ENCODE measurements around the gene DDIT3.
A peak's percentile ranks its signal among the peaks of the same experiment; 100 is the strongest.
"Not testable (repeated sequence)": the region's sequence is repeated elsewhere in the genome, so short reads cannot be mapped to it uniquely, and the experiment has no call there.

DDIT3 gene

GRCh38 chr12:57513266-57513665 is 7.0 kb downstream of the DDIT3 start:
- no peak for DNase-seq (ENCODE audit: low read depth in 2 of 2)

- DNase-seq (ENCODE audit: low read depth in 2 of 2): no peak
These were observed 7.6 kb downstream of the DDIT3 start for GRCh38 chr12:57512665-57513064.

GRCh38 chr12:57511588-57512325 is 8.6 kb downstream of the DDIT3 start:
- no peak for DNase-seq (ENCODE audit: low read depth in 2 of 2)

GRCh38 chr12:57511161-57511560 is 9.2 kb downstream of the DDIT3 start:
- DNase-seq (ENCODE audit: low read depth in 2 of 2): no peak

GRCh38 chr12:57507796-57508195 is 12.5 kb downstream of the DDIT3 start:
- DNase-seq (ENCODE audit: low read depth in 2 of 2): not testable (repeated sequence)

- DNase-seq (ENCODE audit: low read depth in 2 of 2): not testable (repeated sequence)
These were observed 13.8 kb downstream of the DDIT3 start for GRCh38 chr12:57506541-57506940.

- not testable (repeated sequence) for DNase-seq (ENCODE audit: low read depth in 2 of 2)
These were observed 17.9 kb downstream of the DDIT3 start for GRCh38 chr12:57502311-57502969.

- no peak for DNase-seq (ENCODE audit: low read depth in 2 of 2)
These were observed 20.1 kb downstream of the DDIT3 start for GRCh38 chr12:57500213-57500612.

GRCh38 chr12:57498571-57498970 is 21.7 kb downstream of the DDIT3 start:
- no peak for DNase-seq (ENCODE audit: low read depth in 2 of 2)

- no peak for DNase-seq (ENCODE audit: low read depth in 2 of 2)
These were observed 22.2 kb downstream of the DDIT3 start for GRCh38 chr12:57498132-57498502.

GRCh38 chr12:57497223-57498131 is 22.8 kb downstream of the DDIT3 start:
- no peak for DNase-seq (ENCODE audit: low read depth in 2 of 2)

- no peak for DNase-seq (ENCODE audit: low read depth in 2 of 2)
These were observed 23.5 kb downstream of the DDIT3 start for GRCh38 chr12:57496822-57497221.

- not testable (repeated sequence) for DNase-seq (ENCODE audit: low read depth in 2 of 2)
These were observed 25.1 kb downstream of the DDIT3 start for GRCh38 chr12:57495051-57495701.

GRCh38 chr12:57491393-57492280 is 28.7 kb downstream of the DDIT3 start:
- no peak for DNase-seq (ENCODE audit: low read depth in 2 of 2)

GRCh38 chr12:57490126-57490525 is 30.2 kb downstream of the DDIT3 start:
- no peak for DNase-seq (ENCODE audit: low read depth in 2 of 2)

- no peak for DNase-seq (ENCODE audit: low read depth in 2 of 2)
These were observed 31.1 kb downstream of the DDIT3 start for GRCh38 chr12:57489157-57489641.

- no peak for DNase-seq (ENCODE audit: low read depth in 2 of 2)
These were observed 31.7 kb downstream of the DDIT3 start for GRCh38 chr12:57488402-57489156.

- DNase-seq (ENCODE audit: low read depth in 2 of 2): peak; percentile 83 to 87
These were observed 32.5 kb downstream of the DDIT3 start, which contains the start of gene MARS1 for GRCh38 chr12:57487597-57488401. Gene MARS1 (plus strand): TSS chr12:57488068. CDS start chr12:57488091, 23 bp downstream.

- no peak for DNase-seq (ENCODE audit: low read depth in 2 of 2)
These were observed 33.2 kb downstream of the DDIT3 start for GRCh38 chr12:57487055-57487596.
